Cerebellar cortex (tissue), 1 donor: ENCODE measurements around the gene HMOX2.

Experiments used
- DNase-seq: peaks from one replicate; pipeline ENCODE4 v3.0.0-alpha.2; 2015; ENCODE audit warnings: low spot score

Gene HMOX2

DNA sequence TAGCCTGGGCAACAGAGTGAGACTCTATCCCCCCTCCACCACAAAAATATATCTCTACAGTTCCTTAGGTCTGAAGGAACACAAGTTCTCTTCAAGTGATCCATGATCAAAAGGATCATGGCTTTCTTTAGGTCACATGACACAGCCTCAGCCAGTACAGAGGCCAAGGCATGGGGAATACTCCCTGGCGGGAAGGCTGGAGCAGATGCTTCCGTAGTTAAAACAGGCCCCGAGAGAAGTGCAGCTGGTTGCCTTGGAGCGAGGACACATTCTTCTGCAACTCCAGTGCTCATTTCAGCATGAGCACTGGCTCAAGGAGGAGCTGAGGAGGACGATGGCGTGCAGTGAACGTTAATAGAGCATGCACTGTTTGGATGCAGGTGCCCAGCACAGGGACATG, 48.9 kb downstream of the HMOX2 start:
- DNase-seq: no peak

DNA sequence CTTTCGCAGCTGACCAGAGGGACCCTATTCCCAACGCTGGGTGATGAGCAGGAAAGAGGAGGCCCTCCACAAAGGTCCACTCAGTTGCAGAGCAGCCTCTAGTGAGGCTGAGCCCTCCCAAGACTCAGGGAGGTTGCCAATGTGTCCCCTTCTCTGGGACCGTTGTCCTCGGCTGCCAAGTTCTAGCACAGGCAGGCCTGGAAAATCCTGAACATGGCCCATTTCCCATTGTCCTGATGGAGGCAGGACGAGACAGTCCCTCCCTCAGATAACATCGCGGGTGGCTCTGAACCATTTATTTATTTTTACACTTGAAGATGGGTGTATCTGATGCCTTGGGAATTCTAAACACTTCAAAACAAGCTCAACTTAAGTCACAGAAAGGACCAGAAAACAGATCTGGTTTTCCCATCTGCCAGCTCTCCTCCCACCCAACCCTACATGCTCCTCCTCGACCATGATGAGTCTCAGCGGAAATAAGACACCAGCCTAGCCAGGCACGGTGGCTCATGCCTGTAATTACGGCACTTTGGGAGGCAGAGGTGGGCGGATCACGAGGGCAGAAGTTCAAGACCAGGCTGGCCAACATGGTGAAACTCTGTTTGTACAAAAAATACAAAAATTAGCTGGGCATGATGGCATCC, 49.6 kb downstream of the HMOX2 start:
- DNase-seq: no peak

DNA sequence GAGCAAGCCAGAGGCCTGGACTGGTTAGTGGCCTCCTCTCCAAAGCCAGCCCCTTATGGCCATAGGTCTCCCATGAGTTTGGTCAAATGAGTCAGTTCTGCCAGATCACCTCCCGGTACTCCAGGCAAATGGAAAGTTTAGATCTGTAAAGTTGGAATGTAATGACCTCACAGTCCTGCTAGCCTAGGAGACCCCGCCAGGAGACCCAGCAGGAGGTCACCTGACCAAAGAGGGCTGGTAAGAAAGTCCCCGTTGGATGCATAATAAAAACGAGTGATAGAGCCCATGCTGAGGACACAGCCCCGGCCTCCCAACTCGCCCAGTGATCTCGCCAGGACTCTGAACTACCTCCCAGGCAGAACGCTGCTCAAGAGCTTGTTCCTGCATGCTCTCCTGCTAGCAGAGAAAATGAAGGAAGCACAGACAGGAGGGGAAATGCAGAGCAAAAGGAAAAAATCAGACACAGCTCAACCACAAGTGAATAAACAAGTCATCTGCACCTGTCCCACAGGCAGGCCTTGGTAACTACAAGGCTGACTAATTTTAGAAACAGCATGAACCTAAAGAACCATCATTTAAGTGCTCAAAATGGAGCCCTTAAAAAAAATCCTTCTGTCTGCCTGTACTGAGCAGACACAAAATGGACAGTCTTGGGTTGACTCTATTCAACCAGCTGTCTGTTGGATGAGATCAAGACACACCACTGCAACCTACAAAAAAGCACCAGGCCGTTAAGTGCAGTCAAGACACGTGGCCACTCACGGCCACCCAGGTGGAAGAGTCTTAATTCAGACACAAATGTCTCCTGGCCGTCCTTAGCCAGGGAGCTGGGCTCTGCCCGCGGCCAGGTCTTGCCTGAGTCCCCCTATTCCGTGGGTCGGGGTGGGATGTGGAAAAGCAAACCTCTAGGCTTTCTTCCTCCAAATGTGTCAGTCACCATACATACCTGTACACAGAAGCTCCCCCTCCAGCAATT, 53.2 kb downstream of the HMOX2 start:
- DNase-seq: peak; percentile 36

DNA sequence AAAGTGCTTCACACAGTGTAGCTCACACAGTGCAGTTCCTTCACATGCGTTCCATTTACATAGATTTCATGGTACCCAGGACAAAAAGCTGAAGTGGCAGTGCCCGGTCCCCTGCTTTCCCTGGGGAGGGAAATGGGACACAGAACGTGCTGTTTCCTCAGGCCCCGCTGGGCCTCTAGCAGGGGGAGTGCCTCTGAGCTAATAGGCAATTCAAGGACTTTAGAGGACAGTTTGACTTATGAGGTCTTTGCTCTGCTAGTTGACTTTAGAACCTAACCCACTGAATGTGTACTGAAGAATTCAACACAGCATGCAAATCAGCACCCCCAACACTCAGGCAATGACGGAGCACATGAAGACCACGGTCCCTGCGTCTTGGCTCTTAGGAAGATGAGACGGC, 55.6 kb downstream of the HMOX2 start:
- DNase-seq: no peak

DNA sequence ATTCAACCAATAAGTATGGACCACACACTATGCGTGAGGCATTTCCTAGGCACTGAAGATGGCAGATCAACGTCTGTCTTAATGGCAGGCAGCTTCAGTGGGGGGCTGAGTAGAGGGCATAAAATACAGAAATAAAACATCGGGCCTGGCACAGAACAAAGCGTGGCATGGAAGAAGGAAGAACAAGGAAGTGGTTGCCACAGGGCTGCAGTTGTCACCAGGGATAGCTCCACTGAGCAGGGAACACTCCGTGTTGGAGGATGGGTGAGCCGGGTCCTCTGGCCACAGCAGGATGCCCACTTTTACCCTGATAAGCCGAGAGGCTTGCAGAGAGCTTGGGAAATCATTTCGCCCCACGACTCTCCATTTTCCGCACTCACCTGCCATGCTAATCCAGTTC, 56.0 kb downstream of the HMOX2 start:
- no peak for DNase-seq

DNA sequence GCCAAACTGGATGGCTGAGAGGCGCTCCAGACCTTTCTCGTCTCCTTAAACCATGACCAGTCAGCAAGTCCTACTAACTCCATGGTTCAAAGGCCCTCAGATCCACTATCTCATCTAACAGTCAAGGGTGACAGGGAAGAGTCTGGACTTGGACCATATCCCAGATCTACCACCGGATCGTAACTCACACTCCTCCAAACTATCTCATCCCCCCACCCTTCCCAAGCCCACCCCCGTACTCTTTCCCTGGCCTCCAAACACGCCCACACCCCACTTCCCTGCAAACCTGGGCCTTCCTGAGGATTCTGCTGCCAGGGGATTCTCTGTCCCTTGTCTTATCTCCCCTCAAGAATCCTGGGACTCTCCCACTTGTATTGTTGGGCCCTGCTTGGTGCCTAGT, 57.3 kb downstream of the HMOX2 start:
- DNase-seq: peak; percentile 40

DNA sequence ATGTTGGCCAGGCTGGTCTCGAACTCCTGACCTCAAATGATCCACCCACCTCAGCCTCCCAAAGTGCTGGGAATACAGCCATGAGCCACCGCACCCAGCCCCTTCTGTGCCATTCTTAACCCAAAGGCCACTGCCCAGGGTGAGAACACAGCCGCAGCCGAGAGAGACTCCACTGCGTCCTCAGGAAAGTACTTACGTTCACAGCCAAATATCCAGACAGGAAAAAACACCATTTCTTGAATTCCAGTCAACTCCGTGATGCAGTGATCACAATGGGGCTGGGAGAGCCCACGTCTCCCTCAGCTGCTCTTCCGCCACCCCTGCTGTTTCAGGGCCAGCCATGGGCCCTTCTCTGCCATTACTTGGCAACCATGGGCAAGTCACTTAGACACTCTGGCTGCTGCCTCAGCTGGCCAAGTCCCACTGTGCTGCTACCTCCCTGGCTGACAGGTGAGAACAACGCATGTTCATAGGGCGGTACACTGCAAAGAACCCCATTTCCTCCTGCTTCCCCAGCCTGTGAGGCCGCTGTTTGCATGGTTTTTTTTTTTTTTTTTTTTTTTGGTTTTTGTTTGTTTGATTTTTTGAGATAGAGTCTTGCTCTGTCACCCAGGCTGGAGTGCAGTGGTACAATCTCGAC, 58.1 kb downstream of the HMOX2 start:
- DNase-seq: peak; percentile 30

DNA sequence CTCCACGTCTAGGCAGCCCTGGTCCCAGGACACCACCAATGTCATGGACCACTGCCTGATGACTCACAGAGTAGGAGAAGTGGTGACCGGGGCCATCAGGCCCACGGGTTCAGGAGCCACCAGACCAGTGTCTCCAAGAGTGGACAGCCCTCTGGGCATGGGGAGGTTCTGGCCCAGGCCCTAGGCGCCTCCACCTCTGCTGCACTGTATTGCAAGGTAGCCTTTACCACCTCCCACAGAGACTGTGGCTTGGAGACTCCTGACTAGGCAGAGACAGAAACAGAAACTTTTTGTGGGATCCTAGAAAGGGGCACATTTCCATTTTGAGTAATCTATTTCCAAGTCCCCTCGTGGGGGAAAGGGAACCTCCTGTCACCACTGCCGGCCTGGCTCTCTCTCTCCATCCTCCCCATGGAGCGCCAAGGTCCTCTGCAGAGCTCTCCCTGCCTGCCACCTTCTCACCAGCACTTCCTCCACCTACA, 59.5 kb downstream of the HMOX2 start:
- peak; percentile 12 for DNase-seq

DNA sequence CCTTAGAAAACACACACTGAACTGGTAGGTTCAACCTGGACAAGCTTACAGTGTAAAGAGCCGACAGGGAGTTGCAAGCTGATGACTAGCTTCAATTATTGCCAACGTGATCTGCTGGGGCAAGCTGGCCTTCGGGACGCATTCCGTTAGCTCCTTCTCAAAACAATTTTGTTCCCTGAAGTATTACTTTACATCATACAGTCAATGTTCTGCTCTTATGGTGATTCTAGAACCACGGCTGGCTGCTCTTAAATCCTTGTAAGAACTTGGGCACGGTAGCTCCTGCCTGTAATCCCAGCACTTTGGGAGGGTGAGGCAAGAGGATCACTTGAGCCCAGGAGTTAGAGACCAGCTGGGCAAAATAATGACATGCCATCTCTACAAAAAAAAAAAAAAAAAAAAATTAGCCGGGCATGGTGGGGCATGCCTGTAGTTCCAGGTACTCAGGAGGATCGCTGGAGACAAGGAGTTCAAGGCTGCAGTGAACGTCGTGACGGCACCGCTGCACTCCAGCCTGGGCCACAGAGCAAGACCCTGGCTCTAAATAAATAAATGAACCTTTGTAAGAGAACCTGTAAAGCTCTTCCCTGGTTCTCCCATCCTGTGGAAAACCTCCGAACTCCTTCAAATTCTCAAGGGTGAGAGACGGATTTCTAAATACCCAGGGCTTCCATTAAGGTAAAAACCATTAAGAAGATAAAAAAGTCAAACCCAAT, 60.4 kb downstream of the HMOX2 start:
- peak; percentile 14 for DNase-seq

DNA sequence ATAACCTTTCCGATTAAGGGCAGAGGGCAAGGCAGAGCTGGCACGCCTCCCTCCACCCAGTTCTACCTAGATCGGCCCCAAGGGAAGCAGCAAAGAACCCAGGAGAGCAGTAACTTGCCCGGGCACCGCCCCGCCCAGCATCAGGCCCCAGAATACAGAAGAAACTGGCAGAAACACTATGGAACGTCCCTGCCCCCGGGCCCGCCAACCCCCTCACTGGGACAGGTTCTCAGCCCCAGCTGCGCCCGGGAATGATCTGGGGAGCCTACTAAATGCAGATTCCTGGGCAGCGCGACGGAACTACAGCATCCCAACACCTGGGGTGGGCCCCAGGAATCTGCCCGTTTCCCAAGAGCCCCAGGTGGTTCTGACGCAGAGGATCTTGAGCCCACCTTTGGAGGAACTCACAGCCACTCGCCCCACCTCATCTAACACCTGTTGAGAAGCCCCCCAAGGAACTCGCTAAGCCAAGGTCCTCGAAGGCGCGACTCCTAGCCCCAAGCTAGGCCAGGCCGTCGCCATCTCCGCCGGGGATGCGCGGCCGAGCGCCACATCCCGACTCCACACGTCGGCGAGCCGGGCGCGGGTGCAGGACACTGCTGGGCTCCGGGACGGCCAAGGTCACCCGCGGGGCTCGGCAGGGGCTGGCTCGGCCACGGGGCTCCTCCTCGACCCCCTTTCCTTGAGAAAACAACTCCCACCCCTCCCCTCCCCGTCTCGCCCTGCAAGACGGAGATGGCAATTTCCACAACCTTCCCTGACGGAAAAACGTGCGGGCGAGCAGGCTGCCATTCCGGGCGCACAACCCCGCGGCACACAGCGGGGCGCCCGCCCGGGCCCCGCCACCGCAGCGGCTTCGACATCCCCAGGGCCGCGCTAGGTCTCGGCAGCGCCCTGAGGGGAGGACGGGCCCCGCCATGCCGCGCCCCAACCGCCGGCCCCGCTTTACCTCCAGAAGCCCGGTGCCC, 61.5 kb downstream of the HMOX2 start:
- peak; percentile 14 for DNase-seq

DNA sequence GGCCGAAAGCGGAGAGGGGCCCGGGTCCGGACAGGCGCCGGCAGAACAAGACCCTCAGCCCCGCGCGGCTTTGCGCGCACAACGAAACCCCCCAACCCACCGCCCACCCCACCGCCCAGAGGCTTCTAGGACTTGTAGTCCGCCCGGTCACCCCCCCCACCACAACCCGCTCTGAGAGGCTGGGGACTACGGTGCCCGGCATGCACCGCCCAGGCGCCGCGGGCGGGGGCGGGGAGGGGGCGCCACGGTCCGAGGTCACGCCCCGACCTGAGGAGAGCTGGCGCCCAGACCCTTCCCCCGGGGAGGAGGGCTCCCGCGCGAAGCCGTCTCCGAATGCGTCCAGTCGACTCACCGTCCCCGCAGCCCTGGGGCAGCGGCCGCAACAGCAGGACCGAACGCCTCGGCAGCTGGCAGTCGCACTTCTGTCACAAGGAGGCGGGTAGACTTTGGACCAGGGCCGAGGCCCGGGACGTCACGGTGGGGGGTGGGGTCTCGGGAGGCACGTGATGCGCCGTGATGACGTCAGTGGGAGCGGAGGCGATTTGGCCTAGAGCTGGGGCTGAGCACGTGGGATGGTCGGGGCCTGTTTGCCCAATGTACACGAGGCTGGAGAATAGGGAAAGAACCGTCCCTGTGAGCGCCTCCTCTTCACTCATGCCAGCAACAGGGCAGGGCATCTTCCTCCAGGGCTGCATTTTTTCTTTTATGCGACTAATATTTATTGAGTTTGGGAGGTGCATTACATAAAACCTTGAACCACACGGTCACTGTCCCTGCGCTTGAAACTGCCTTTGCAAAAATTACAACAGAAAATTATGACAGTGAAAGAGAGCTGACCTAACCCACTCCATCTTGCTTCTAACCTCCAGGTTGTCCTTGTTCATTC, 62.4 kb downstream of the HMOX2 start, which contains the start of gene CDIP1:
Gene CDIP1 (minus strand): TSS at position 424 of the 886 bp plus-strand sequence. CDS start 24,643 bp downstream, outside the sequence.
- peak; percentile 94 for DNase-seq

DNA sequence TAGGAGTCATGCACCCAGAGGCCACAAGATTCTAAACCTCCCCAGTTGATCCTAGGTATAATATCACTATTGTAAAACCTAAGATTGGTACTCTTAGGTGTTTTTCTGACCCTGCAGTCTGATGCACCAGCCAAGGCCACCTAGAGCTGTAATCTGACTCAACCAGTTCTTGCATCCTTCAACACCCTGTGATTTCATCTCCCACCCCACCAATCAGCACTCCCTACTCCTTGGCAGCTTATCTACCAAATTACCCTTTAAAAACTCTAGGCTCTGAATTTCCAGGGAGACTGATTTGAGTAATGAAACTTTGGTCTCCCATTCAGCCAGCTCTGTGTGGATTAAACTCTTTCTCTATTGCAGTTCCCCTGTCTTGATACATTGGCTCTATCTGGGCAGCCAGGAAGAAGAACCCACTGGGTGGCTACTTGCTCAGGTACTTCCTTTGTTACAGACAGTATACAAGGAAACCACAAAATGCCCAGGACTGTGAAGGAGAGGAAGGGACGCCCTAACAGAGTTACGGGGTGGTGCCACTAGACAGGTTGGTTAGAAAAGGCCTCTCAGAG, 63.6 kb downstream of the HMOX2 start:
- DNase-seq: no peak

DNA sequence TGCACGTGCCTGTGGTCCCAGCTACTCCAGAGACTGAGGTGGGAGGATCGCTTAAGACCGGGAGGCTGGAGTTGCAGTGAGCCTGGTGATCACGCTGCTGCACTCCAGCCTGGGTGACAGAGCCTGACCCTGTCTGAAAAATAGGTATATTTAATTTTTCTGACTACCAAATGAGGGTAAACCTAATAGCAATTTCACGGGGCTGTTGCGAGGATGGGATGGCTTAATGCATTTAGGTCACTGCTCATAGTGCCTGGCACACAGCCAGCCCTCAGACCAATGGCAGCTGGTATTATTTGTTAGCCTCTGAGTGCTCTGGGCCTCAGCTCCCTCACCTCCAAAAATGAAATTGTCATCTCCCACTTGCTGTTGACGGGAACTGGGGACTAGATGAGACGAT, 68.3 kb downstream of the HMOX2 start:
- peak; percentile 84 for DNase-seq

DNA sequence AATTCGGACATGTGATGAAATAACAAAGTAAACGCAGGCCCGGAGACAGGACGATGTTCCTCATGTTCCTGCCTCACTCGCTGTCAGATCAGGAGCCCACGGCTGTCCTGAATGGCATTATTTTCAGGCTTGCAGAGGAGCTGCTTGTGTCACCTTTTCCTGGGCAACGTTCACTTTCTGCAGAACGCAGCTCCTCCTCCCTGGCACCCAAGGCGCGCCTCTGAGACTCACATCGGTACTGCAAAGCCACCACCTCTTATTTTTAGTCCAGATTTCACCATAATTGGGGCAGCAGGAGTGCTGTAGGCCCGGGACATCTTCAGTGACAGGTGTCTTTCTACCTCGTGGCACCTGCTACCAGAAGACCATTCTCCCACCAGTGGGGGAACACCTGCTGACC, 71.9 kb downstream of the HMOX2 start:
- no peak for DNase-seq

DNA sequence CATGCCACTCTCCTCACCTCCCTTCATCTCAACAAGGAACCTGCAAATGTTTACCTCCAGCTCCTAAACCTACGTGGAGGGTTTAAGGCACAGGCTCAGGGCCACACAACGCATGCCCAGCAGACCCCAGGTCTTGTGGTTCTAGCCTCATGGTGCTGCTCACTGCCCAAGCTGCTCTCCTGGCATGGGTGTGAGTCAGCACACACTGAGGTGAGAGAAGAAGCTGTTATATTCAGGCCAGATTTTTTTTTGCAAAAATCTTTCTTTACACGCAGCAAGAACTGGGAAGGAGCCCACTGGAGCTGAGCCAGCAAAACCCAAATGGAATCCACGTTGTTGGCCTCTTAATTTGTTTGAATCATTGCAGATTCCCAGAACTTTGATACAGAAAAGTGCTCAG, 74.4 kb downstream of the HMOX2 start:
- DNase-seq: no peak

DNA sequence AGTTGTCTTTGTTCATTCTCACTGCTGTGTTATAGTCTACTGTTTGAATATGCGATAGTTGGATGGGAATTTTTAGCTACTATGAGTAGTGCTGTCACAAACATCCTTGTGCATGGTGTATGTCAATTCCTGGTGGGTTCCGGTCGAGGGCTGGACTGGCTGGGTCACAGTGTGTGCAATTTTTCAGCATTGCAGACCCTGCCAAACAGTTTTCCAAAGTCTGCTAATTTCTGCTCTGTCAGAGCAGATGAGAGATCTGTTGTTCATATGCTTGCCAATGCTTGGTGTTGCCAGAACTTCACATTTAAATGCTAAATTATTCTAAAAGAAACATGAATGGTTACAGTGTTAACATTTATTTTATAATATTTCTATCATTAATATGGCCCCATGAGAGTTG, 76.3 kb downstream of the HMOX2 start:
- DNase-seq: no peak

DNA sequence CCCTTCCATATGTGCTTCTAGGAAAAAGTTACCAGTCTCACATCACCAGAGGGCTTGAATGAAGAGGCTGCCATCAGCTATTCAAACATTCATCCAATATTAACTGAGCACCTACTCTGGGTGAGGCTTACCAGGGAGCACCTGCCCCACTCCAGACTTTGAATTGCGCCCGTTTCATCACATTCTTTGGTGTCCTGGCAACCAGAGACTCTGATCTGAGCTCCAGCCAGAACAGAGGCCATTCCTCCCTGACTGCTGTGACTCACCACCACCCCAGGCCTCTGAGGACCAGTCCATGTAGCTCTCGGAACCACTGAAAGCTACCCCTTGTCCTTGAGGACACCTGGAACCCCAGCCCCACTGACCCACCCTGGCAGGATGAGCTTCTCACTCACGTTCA, 79.9 kb downstream of the HMOX2 start, which contains the start of gene C16orf96:
Gene C16orf96 (plus strand): TSS at position 229 of the 400 bp plus-strand sequence. CDS start 150 bp downstream, at position 379.
- DNase-seq: no peak

DNA sequence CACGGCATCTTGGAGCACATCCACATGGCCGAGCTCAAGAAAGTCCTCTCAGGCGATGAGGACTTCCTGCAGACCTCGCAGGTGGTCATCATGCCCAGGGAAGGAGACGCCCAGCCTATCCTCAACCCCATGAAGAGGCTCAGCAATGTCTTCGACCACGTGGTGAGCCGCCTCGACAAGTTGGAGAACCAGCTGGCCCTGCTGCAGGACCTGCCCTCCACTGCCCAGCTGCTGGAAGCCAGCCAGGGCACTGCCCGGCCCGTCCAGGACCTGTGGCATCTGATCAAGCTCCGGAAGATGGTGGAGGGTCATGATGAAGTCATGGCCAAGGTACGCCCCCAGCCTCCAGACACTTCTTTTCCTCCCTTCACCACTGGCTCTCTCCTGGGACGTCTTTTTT, 80.4 kb downstream of the HMOX2 start:
- DNase-seq: no peak

DNA sequence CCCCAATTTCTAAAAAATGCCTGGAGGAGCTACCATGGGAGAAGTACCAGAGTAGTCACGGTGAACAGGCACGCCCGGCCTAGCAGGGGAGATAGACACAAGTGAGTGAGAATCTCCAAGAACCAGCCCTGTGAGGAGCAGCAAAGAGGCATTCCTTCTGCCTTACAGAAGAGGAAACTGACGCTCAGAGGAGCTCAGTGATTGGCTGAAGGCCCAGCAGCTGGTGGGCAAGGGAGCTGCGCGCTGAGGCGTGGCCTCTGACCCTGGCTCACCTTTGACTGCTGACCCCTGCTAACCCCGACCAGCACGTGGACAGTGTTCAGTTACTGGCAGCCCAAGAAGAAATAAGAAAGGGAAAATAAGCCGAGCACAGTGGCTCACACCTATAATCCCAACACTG, 81.8 kb downstream of the HMOX2 start:
- no peak for DNase-seq
